Endothelial cell of umbilical vein (primary cell): ENCODE results near the gene EFCAB8.

ENCODE experiments used
- POLR2A ChIP-seq: IDR thresholded peaks from 2 replicates; pipeline ENCODE4 v1.6.1; 2012; ENCODE audit warnings: low read depth, mild to moderate bottlenecking, control low read depth, low read length
- POLR2AphosphoS5 ChIP-seq: IDR thresholded peaks from 2 replicates; pipeline ENCODE4 v1.6.1; 2012; ENCODE audit warnings: low read depth, mild to moderate bottlenecking, control low read depth, low read length, moderate library complexity; ENCODE audit not compliant: insufficient read depth
- TF ChIP-seq, protein P1 (sequence below), 2 donors: IDR thresholded peaks; 1 replicate in 1 of 2; 2 replicates in 1 of 2; pipeline ENCODE4 v1.5.1; 2011; ENCODE audit warnings: low read length in 2 of 2, mild to moderate bottlenecking in 2 of 2, moderate library complexity in 2 of 2, control low read depth in 1 of 2, inconsistent platforms in 1 of 2, low read depth in 1 of 2; ENCODE audit not compliant: insufficient read depth in 1 of 2; ENCODE audit errors: extremely low read depth in 1 of 2

DNA sequence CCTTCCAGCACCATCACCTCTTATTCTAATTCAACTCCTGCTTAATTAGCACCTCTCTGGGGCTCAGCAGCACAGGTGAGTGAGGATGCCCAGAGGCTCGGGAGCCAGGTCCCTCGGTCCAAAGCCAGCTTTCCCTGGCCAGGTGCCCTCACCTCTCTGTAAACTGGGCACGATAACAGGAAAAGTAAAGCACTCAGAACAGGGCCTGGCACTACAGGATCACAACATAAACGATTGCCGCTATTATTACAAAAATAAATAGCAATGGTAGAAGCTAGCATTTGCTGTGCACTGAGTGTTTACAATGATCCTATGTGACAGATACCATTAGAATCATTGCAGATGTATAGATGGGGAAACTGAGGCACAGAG lies 151.4 kb downstream of the EFCAB8 start:
- TF ChIP-seq POLR2A: no peak
- TF ChIP-seq POLR2AphosphoS5: no peak
- TF ChIP-seq, protein P1, sequence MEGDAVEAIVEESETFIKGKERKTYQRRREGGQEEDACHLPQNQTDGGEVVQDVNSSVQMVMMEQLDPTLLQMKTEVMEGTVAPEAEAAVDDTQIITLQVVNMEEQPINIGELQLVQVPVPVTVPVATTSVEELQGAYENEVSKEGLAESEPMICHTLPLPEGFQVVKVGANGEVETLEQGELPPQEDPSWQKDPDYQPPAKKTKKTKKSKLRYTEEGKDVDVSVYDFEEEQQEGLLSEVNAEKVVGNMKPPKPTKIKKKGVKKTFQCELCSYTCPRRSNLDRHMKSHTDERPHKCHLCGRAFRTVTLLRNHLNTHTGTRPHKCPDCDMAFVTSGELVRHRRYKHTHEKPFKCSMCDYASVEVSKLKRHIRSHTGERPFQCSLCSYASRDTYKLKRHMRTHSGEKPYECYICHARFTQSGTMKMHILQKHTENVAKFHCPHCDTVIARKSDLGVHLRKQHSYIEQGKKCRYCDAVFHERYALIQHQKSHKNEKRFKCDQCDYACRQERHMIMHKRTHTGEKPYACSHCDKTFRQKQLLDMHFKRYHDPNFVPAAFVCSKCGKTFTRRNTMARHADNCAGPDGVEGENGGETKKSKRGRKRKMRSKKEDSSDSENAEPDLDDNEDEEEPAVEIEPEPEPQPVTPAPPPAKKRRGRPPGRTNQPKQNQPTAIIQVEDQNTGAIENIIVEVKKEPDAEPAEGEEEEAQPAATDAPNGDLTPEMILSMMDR (IDR thresholded peaks at IDR 0.05; ENCODE audit: extremely low read depth in 1 of 2, insufficient read depth in 1 of 2, low read depth in 1 of 2, low read length in 2 of 2): no peak
